Neural cell (in vitro differentiated cells): Measurements from ENCODE around the gene LPA. TPM values are rescaled to one million over a fixed set of nuclear protein-coding genes. Genes with fewer than 3 reads are reported as not detected.

Experiments used
- H2AFZ ChIP-seq: fragments of 200-600, 300-800 bp; sonication (generic), shearing (Covaris generic); 2 replicates; pipeline ENCODE4 v1.6.0; 2014; ENCODE audit warnings: low read depth, mild to moderate bottlenecking, antibody characterized with exemption, low read length, moderate library complexity
- H3F3A ChIP-seq: fragments of 200-600 bp; shearing (Covaris generic); 2 replicates; pipeline ENCODE4 v1.6.1; 2016; ENCODE audit warnings: mild to moderate bottlenecking, moderate library complexity, mixed read lengths, antibody characterized with exemption, low read length; ENCODE audit not compliant: insufficient read depth, poor library complexity, severe bottlenecking
- H3K27ac ChIP-seq: fragments of 200-600, 300-800 bp; sonication (generic), shearing (Covaris generic); 2 replicates; pipeline ENCODE4 v1.5.1; 2014; ENCODE audit warnings: mild to moderate bottlenecking, low read length, moderate library complexity
- H3K27me3 ChIP-seq: fragments of 300-800, 200-600 bp; sonication (generic), shearing (Covaris generic); 2 replicates; pipeline ENCODE4 v1.6.0; 2014; ENCODE audit warnings: mild to moderate bottlenecking, low read depth, low read length, moderate library complexity; ENCODE audit not compliant: insufficient read depth
- H3K36me3 ChIP-seq: fragments of 300-800, 200-600 bp; sonication (generic), shearing (Covaris generic); 2 replicates; pipeline ENCODE4 v1.5.1; 2014; ENCODE audit warnings: mild to moderate bottlenecking, antibody characterized with exemption, low read length, moderate library complexity; ENCODE audit not compliant: insufficient read depth
- H3K4me2 ChIP-seq: fragments of 300-800, 200-600 bp; sonication (generic), shearing (Covaris generic); 2 replicates; pipeline ENCODE4 v1.6.0; 2014; ENCODE audit warnings: mild to moderate bottlenecking, low read length
- H3K4me3 ChIP-seq: fragments of 300-800, 200-600 bp; sonication (generic), shearing (Covaris generic); 2 replicates; pipeline ENCODE4 v1.5.1; 2014; ENCODE audit warnings: mild to moderate bottlenecking, low read length, moderate library complexity
- H3K79me2 ChIP-seq: fragments of 200-600 bp; shearing (Covaris generic); replicated peaks from 2 replicates; pipeline ENCODE4 v1.6.0; 2014; ENCODE audit warnings: mild to moderate bottlenecking, low read length, moderate library complexity; ENCODE audit not compliant: insufficient read depth
- H3K9ac ChIP-seq: fragments of 300-800, 200-600 bp; sonication (generic), shearing (Covaris generic); 2 replicates; pipeline ENCODE4 v1.6.1; 2016; ENCODE audit warnings: mild to moderate bottlenecking, low read length, mixed read lengths
- H3K9me2 ChIP-seq: fragments of 200-600 bp; shearing (Covaris generic); 2 replicates; pipeline ENCODE4 v1.6.1; 2016; ENCODE audit warnings: mild to moderate bottlenecking, low read length, mixed read lengths; ENCODE audit not compliant: insufficient read depth
- H3K9me3 ChIP-seq: fragments of 200-600, 300-800 bp; sonication (generic), shearing (Covaris generic); 2 replicates; pipeline ENCODE4 v1.6.1; 2016; ENCODE audit warnings: mild to moderate bottlenecking, mixed run types, low read length, moderate library complexity, mixed read lengths
- H4K20me1 ChIP-seq: fragments of 200-600 bp; shearing (Covaris generic); 2 replicates; pipeline ENCODE4 v1.6.1; 2016; ENCODE audit warnings: mild to moderate bottlenecking, mixed run types; ENCODE audit not compliant: insufficient read depth
- CTCF ChIP-seq: fragments of 450-650 bp; IDR thresholded peaks from 2 replicates; pipeline ENCODE4 v1.5.1; 2014; ENCODE audit warnings: antibody characterized with exemption, mild to moderate bottlenecking, moderate library complexity; ENCODE audit not compliant: poor library complexity, severe bottlenecking
- EP300 ChIP-seq: fragments of 450-650 bp; conservative IDR thresholded peaks from 2 replicates; pipeline ENCODE4 v1.6.1; 2014; ENCODE audit warnings: antibody characterized with exemption, mild to moderate bottlenecking, moderate library complexity; ENCODE audit not compliant: poor library complexity, severe bottlenecking
- EZH2 ChIP-seq: fragments of 200-600, 300-800 bp; shearing (Covaris generic), sonication (generic); IDR thresholded peaks from 2 replicates; pipeline ENCODE4 v1.6.1; 2014; ENCODE audit warnings: antibody characterized with exemption, low read length, borderline replicate concordance, mild to moderate bottlenecking; ENCODE audit not compliant: insufficient read depth, poor library complexity, severe bottlenecking
- MXI1 ChIP-seq: fragments of 450-650 bp; conservative IDR thresholded peaks from 2 replicates; pipeline ENCODE4 v1.6.1; 2014; ENCODE audit warnings: antibody characterized with exemption, mild to moderate bottlenecking; ENCODE audit not compliant: poor library complexity, severe bottlenecking
- POLR2AphosphoS5 ChIP-seq: IDR thresholded peaks from 2 replicates; pipeline ENCODE4 v1.6.1; 2012
- RAD21 ChIP-seq: fragments of 450-650 bp; conservative IDR thresholded peaks from 2 replicates; pipeline ENCODE4 v1.6.1; 2014; ENCODE audit warnings: antibody characterized with exemption, mild to moderate bottlenecking, moderate library complexity
- REST ChIP-seq: IDR thresholded peaks from 2 replicates; pipeline ENCODE4 v1.6.1; 2012; ENCODE audit warnings: borderline replicate concordance
- SMC3 ChIP-seq: fragments of 450-650 bp; conservative IDR thresholded peaks from 2 replicates; pipeline ENCODE4 v1.6.1; 2014; ENCODE audit warnings: antibody characterized with exemption, mild to moderate bottlenecking, moderate library complexity; ENCODE audit not compliant: poor library complexity
- TAF1 ChIP-seq: IDR thresholded peaks from 2 replicates; pipeline ENCODE4 v1.6.1; 2012; ENCODE audit warnings: low read depth
- polyA plus RNA-seq: library from polyadenylated mRNA; depleted of rRNA; stranded (reverse); fragments of >200 nt; gene quantifications from 2 replicates; pipeline ENCODE4 v1.2.3, GENCODE V29; 2014

The LPA gene
- polyA plus RNA-seq, 1 donor from 2014 or later: not detected

- H3K27me3 ChIP-seq: no peaks in the 10 kb centered on the region
- H3K36me3 ChIP-seq: no peaks in the 10 kb centered on the region
- no peak overlapping the region for H3K4me2 ChIP-seq
- no peak overlapping the region for H2AFZ ChIP-seq
- no peak overlapping the region for H3K27ac ChIP-seq
- H4K20me1 ChIP-seq: no peaks in the 10 kb centered on the region
- TF ChIP-seq SMC3: no peak
- no peak for TF ChIP-seq MXI1
- no peak for TF ChIP-seq RAD21
- no peak for TF ChIP-seq EP300
- TF ChIP-seq CTCF: no peak
- no peak for TF ChIP-seq EZH2
- TF ChIP-seq REST: no peak
- TF ChIP-seq POLR2AphosphoS5: no peak
- TF ChIP-seq TAF1: no peak
- no peaks in the 10 kb centered on the region for H3K9me3 ChIP-seq
- no peak overlapping the region for H3K4me3 ChIP-seq
- H3K9ac ChIP-seq: no peak overlapping the region
- no peaks in the 10 kb centered on the region for H3F3A ChIP-seq
- no peaks in the 10 kb centered on the region for H3K79me2 ChIP-seq
- no peaks in the 10 kb centered on the region for H3K9me2 ChIP-seq
Observed at GRCh38 chr6:160510199-160510598, 153.9 kb downstream of the LPA start.

- H3K4me3 ChIP-seq: no peak overlapping the region
- TF ChIP-seq POLR2AphosphoS5: no peak
- TF ChIP-seq MXI1: no peak
- TF ChIP-seq EZH2: no peak
- TF ChIP-seq TAF1: no peak
- no peak for TF ChIP-seq SMC3
- no peak for TF ChIP-seq EP300
- no peak for TF ChIP-seq REST
- TF ChIP-seq RAD21: no peak
- TF ChIP-seq CTCF: no peak
Observed at GRCh38 chr6:160509610-160510009, 154.5 kb downstream of the LPA start.

More at GRCh38 chr6:160509610-160510009, 154.5 kb downstream of the LPA start:
- Histone ChIP-seq H3K79me2 (no peaks in the 10 kb centered on the region), H3K36me3 (no peaks in the 10 kb centered on the region), H4K20me1 (no peaks in the 10 kb centered on the region), H3K9me3 (no peaks in the 10 kb centered on the region), H3K9me2 (no peaks in the 10 kb centered on the region), H3K27me3 (no peaks in the 10 kb centered on the region), H2AFZ (no peak overlapping the region), H3K4me2 (no peak overlapping the region), H3K9ac (no peak overlapping the region), H3K27ac (no peak overlapping the region), H3F3A (no peaks in the 10 kb centered on the region)
